HepG2 (cell line): ENCODE measurements around the gene MBTD1. TPM values are rescaled to one million over a fixed set of nuclear protein-coding genes. Genes with fewer than 3 reads are reported as not detected.

Experiments
- GTF3A ChIP-seq: sonication (generic); formaldehyde crosslinking; conservative IDR thresholded peaks from 2 replicates; pipeline ENCODE4 v1.4.0; 2020; ENCODE audit warnings: mild to moderate bottlenecking, missing genetic modification reagents
- IRX3 ChIP-seq: sonication (generic); formaldehyde crosslinking; IDR thresholded peaks from 2 replicates; pipeline ENCODE4 v1.8.1; 2023; ENCODE audit warnings: mild to moderate bottlenecking, low read depth, missing genetic modification reagents, borderline replicate concordance
- ISL2 ChIP-seq: sonication (generic); formaldehyde crosslinking; IDR thresholded peaks from 2 replicates; pipeline ENCODE4 v1.5.0; 2020; ENCODE audit warnings: missing genetic modification reagents
- MAFF ChIP-seq: IDR thresholded peaks from 2 replicates; pipeline ENCODE4 v1.6.1; 2011; ENCODE audit warnings: low read depth, low read length, improper control_type of control experiment
- NFAT5 ChIP-seq: sonication (generic); formaldehyde crosslinking; IDR thresholded peaks from 2 replicates; pipeline ENCODE4 v1.4.0; 2020; ENCODE audit warnings: missing genetic modification reagents
- ZBTB37 ChIP-seq: sonication (generic); formaldehyde crosslinking; IDR thresholded peaks from 2 replicates; pipeline ENCODE4 v1.4.0; 2020; ENCODE audit warnings: mild to moderate bottlenecking, missing genetic modification reagents
- ZFP37 ChIP-seq: sonication (generic); formaldehyde crosslinking; IDR thresholded peaks from 2 replicates; pipeline ENCODE4 v1.4.0; 2020; ENCODE audit warnings: missing genetic modification reagents, borderline replicate concordance
- ZHX2 ChIP-seq, 2 experiments: sonication (generic) in 1 of 2; formaldehyde crosslinking in 1 of 2; IDR thresholded peaks; 2 replicates each; pipeline versions ENCODE4 v1.6.1 to v1.9.0; 2014 to 2022; ENCODE audit warnings: antibody characterized with exemption in 1 of 2, borderline replicate concordance in 1 of 2, inconsistent platforms in 1 of 2, low read depth in 1 of 2, missing genetic modification reagents in 1 of 2
- ZNF260 ChIP-seq: sonication (generic); formaldehyde crosslinking; IDR thresholded peaks from 2 replicates; pipeline ENCODE4 v1.4.0; 2020; ENCODE audit warnings: missing genetic modification reagents, low read depth, mild to moderate bottlenecking, borderline replicate concordance
- ZNF33B ChIP-seq: sonication (generic); formaldehyde crosslinking; IDR thresholded peaks from 2 replicates; pipeline ENCODE4 v1.5.1; 2020; ENCODE audit warnings: mild to moderate bottlenecking, missing genetic modification reagents
- ZXDC ChIP-seq: sonication (generic); formaldehyde crosslinking; IDR thresholded peaks from 2 replicates; pipeline ENCODE4 v1.5.0; 2020; ENCODE audit warnings: mild to moderate bottlenecking, missing genetic modification reagents
- polyA plus RNA-seq, 8 experiments: library from polyadenylated mRNA; depleted of rRNA in 3 of 8; stranded (reverse) in 7 of 8; unstranded in 1 of 8; fragments of >200 nt; fragmentation: Illumina TruSeq in 4 of 8; extraction: Trizol in 4 of 8; gene quantifications; 2 replicates each; pipeline versions ENCODE4 v1.2.1 to v1.2.3, GENCODE V29; 2011 to 2016; ENCODE audit warnings: low read depth in 4 of 8, missing spikeins in 1 of 8, mixed read lengths in 1 of 8; ENCODE audit not compliant: insufficient read depth in 1 of 8
- total RNA-seq, 5 experiments: library from RNA; depleted of rRNA; stranded (reverse); fragments of >200 nt; fragmentation: Illumina TruSeq; extraction: Trizol; gene quantifications; 2 replicates each; pipeline ENCODE4 v1.2.3, GENCODE V29; 2016; ENCODE audit warnings: low read depth in 1 of 5

MBTD1 gene
- total and polyA plus RNA-seq, 2 of the 13 experiments (the other 11 are each of a cell fraction or from before 2014, with no cell fraction given): 20.9 TPM

- no peak; the same call in 1 of the 2 replicates for TF ChIP-seq ZNF33B (CRISPR knock-in tag)
- no peak; the same call in 1 of the 2 replicates for TF ChIP-seq IRX3 (CRISPR knock-in tag)
- 0 out of 2 replicates have a peak, but pooled peaks have one; percentile 15 for TF ChIP-seq ZFP37 (CRISPR knock-in tag)
- TF ChIP-seq ISL2: peak; percentile 58; the same call in 1 of the 2 replicates
- no peak for TF ChIP-seq ZHX2 (IDR thresholded peaks at IDR 0.05; ENCODE audit: low read depth)
- no peak; the same call in 1 of the 2 replicates for TF ChIP-seq ZHX2 (CRISPR knock-in tag; IDR thresholded peaks at IDR 0.05; ENCODE audit: borderline replicate concordance)
- TF ChIP-seq ZXDC: no peak
- TF ChIP-seq ZBTB37 (CRISPR knock-in tag): no peak
- TF ChIP-seq NFAT5 (CRISPR knock-in tag): no peak
- TF ChIP-seq GTF3A: peak; percentile 76; the same call in 1 of the 2 replicates
- TF ChIP-seq ZNF260 (CRISPR knock-in tag): no peak
- TF ChIP-seq MAFF: no peak
Observed at GRCh38 chr17:51166987-51167931, 92.6 kb downstream of the MBTD1 start (continued).
